ENCODE measurements around the gene PCSK7.

DNA sequence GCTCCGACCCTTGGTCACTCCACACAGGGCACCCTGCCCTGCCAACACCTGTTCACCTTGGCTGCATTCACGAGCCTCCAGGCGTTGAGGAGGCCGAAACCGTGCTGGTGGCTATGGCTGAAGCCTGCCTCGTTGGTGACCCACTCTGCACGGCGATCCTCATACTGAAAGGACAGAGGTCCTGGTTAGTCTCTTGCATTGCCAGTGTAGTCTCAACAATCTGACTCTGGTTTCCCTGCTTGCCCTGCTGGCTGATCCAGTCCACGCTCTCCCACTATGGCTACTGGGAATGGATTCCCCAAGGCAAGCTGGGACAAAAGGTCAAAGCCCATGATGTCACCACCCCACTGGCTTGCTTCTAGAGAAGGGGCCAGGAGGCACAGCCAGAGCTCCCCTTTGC lies 12.9 kb downstream of the PCSK7 start:
- TF ChIP-seq, protein P1, sequence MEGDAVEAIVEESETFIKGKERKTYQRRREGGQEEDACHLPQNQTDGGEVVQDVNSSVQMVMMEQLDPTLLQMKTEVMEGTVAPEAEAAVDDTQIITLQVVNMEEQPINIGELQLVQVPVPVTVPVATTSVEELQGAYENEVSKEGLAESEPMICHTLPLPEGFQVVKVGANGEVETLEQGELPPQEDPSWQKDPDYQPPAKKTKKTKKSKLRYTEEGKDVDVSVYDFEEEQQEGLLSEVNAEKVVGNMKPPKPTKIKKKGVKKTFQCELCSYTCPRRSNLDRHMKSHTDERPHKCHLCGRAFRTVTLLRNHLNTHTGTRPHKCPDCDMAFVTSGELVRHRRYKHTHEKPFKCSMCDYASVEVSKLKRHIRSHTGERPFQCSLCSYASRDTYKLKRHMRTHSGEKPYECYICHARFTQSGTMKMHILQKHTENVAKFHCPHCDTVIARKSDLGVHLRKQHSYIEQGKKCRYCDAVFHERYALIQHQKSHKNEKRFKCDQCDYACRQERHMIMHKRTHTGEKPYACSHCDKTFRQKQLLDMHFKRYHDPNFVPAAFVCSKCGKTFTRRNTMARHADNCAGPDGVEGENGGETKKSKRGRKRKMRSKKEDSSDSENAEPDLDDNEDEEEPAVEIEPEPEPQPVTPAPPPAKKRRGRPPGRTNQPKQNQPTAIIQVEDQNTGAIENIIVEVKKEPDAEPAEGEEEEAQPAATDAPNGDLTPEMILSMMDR (IDR thresholded peaks at IDR 0.05), result no peak
- TF ChIP-seq POLR2A (IDR thresholded peaks at IDR 0.05), result no peak

Data from body of pancreas (tissue), 4 donors.